H1 (cell line): Measurements from ENCODE around the gene NANOGP8. TPM values are rescaled to one million over a fixed set of nuclear protein-coding genes. Genes with fewer than 3 reads are reported as not detected.

ENCODE experiments used
- CBX8 ChIP-seq: fragments of 300-800, 300-1000 bp; sonication (generic); IDR thresholded peaks from 2 replicates; pipeline ENCODE4 v1.7.1; 2016; ENCODE audit warnings: low read depth, low read length, borderline replicate concordance
- CHD1 ChIP-seq: IDR thresholded peaks from 2 replicates; pipeline ENCODE4 v1.6.1; 2012; ENCODE audit warnings: low read depth, low read length, improper control_type of control experiment
- CHD2 ChIP-seq: IDR thresholded peaks from 2 replicates; pipeline ENCODE4 v1.6.1; 2012; ENCODE audit warnings: low read length, improper control_type of control experiment
- CTBP2 ChIP-seq: IDR thresholded peaks from 2 replicates; pipeline ENCODE4 v1.7.0; 2011; ENCODE audit warnings: borderline replicate concordance, mild to moderate bottlenecking, moderate library complexity, mixed read lengths, low read length; ENCODE audit not compliant: insufficient read depth, insufficient read length
- MAFK ChIP-seq: IDR thresholded peaks from 2 replicates; pipeline ENCODE4 v1.6.1; 2012; ENCODE audit warnings: low read depth, mild to moderate bottlenecking, improper control_type of control experiment, low read length
- MAX ChIP-seq: IDR thresholded peaks from 2 replicates; pipeline ENCODE4 v1.6.1; 2012; ENCODE audit warnings: inconsistent platforms
- POLR2AphosphoS5 ChIP-seq: IDR thresholded peaks from 2 replicates; pipeline ENCODE4 v1.6.1; 2011; ENCODE audit warnings: low read depth, low read length
- RFX5 ChIP-seq: IDR thresholded peaks from 2 replicates; pipeline ENCODE4 v1.6.1; 2011; ENCODE audit warnings: low read depth, low read length, improper control_type of control experiment, borderline replicate concordance
- RXRA ChIP-seq: IDR thresholded peaks from 2 replicates; pipeline ENCODE4 v1.6.1; 2011; ENCODE audit warnings: low read depth, mild to moderate bottlenecking, low read length, moderate library complexity; ENCODE audit not compliant: insufficient read depth
- USF2 ChIP-seq: IDR thresholded peaks from 2 replicates; pipeline ENCODE4 v1.6.1; 2011; ENCODE audit warnings: low read length, improper control_type of control experiment
- polyA plus RNA-seq, 7 experiments: library from polyadenylated mRNA; depleted of rRNA in 3 of 7; stranded (reverse) in 5 of 7; unstranded in 2 of 7; fragments of >200 nt in 5 of 7; fragments of 200-250 nt in 2 of 7; gene quantifications; 1 replicate in 5 of 7; 2 replicates in 1 of 7; 4 replicates in 1 of 7; pipeline versions ENCODE4 v1.2.1 to v1.2.3, GENCODE V29; 2011 to 2013; ENCODE audit warnings: missing spikeins in 2 of 7, mixed read lengths in 2 of 7
- total RNA-seq: library from RNA; stranded (reverse); fragmentation: NEBNext Ultra II Directional; extraction: Animal tissue kit (Norgen Biotek cat#: 25700); gene quantifications from 2 replicates; pipeline ENCODE4 v1.2.1, GENCODE V29; 2021

The NANOGP8 gene
- total and polyA plus RNA-seq, 2 of the 8 experiments (the other 6 are each of a cell fraction or from before 2014, with no cell fraction given), result 23.3 to 40.6 TPM

GRCh38 chr15:35095941-35096340, 10.8 kb upstream of the NANOGP8 start (continued):
- TF ChIP-seq MAFK (no peak), CHD1 (no peak), CTBP2 (no peak), USF2 (no peak), RXRA (no peak), CBX8 (no peak), MAX (no peak), CHD2 (no peak), RFX5 (no peak), POLR2AphosphoS5 (no peak)
